ENCODE measurements around the gene LSS. TPM values are rescaled to one million over a fixed set of nuclear protein-coding genes. Genes with fewer than 3 reads are reported as not detected.

Gene LSS
- total RNA-seq, 1 experiment from 2014 or later = 45.5 TPM

DNA sequence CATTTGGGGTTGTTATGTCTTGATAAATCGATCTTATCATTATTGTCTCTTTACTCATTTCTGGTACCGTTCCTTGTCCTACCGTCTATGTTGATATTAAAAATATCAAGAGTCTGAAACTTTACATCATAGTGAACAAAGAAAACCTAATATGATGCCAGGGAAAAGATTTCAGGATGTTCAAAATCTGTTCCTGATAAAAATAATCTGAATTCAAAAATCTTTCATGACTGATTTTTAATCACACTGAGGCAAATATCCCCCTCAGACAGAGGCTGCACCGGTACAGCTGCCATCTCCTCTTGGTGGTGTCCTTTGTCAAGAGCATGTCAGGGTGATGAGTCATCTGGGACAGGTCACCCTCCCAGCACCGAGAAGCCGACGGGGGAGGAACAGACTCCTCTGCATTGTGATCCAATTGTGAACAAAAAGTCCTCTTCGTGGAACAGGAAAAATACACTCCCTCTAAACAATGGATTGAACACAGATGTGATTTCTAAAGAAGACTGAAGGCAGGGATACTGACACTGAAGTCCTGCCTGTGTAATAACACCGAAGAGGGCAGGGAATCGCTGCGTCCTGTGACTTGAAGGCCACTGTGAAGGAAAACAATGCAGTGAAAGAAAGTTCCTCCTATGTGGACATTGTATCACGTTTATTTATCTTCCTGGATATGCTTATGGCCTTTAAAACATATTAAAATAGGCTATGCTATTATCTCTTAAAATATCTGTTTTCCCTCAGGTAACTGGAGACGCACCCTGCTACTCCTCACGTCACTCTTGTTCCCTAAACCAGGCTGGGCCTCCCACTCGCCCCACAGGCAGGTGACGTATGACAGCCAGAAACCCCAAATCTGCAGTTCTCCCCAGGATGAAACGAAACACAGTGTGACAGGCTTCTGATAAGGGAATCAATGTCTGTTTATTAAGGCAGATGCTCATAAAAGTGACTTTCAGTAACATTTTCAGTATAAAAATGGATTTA is 40.1 kb downstream of the LSS start:
- intact Hi-C loops (cut with micrococcal nuclease) = no loop called here
- Mint-ChIP-seq H3K36me3 (ENCODE audit: insufficient read depth, unreplicated experiment) (peaks cover 11% of the 10 kb centered on the region), H3K9me3 (ENCODE audit: unreplicated experiment) (no peaks in the 10 kb centered on the region), H3K27ac (ENCODE audit: low read depth, unreplicated experiment) (peak overlapping the region; percentile 68), H3K4me3 (ENCODE audit: unreplicated experiment) (peak overlapping the region; percentile 28), H3K27me3 (ENCODE audit: insufficient read depth, unreplicated experiment) (no peaks in the 10 kb centered on the region), H3K4me1 (ENCODE audit: insufficient read depth, unreplicated experiment) (peaks cover 27% of the 10 kb centered on the region)
- no peak for TF ChIP-seq CTCF (IDR thresholded peaks at IDR 0.05; ENCODE audit: unreplicated experiment)
- BruUV-seq (replicated peaks) = no TSS peak
- ChIA-PET POLR2A (interaction anchor here (0.6 kb wide), 1 partner anchor 39 kb away, joined by 3 read pairs; no protein-coding TSS in a partner anchor), CTCF (interaction anchor here (0.9 kb wide), 1 partner anchor 218 kb away, joined by 3 read pairs; no protein-coding TSS in a partner anchor)
- peak; percentile 53 for DNase-seq (ENCODE audit: unreplicated experiment)

GRCh38 chr21:46187814-46188213 is 40.8 kb downstream of the LSS start:
- Mint-ChIP-seq H3K27ac (ENCODE audit: low read depth, unreplicated experiment) (peak overlapping the region; percentile 68), H3K4me1 (ENCODE audit: insufficient read depth, unreplicated experiment) (peaks cover 27% of the 10 kb centered on the region), H3K9me3 (ENCODE audit: unreplicated experiment) (no peaks in the 10 kb centered on the region), H3K27me3 (ENCODE audit: insufficient read depth, unreplicated experiment) (no peaks in the 10 kb centered on the region), H3K4me3 (ENCODE audit: unreplicated experiment) (no peak overlapping the region), H3K36me3 (ENCODE audit: insufficient read depth, unreplicated experiment) (peaks cover 11% of the 10 kb centered on the region)
- POLR2A ChIA-PET = interaction anchor here (0.6 kb wide), 1 partner anchor 40 kb away, joined by 3 read pairs; no protein-coding TSS in a partner anchor
- CTCF ChIA-PET = interaction anchor here (0.9 kb wide), 1 partner anchor 217 kb away, joined by 3 read pairs; no protein-coding TSS in a partner anchor
- intact Hi-C loops (cut with micrococcal nuclease) = no loop called here
- no TSS peak for BruUV-seq (replicated peaks)
- no peak for TF ChIP-seq CTCF (IDR thresholded peaks at IDR 0.05; ENCODE audit: unreplicated experiment)
- no peak for DNase-seq (ENCODE audit: unreplicated experiment)

GRCh38 chr21:46187261-46187660 is 41.3 kb downstream of the LSS start:
- intact Hi-C loops (cut with micrococcal nuclease) = no loop called here
- no TSS peak for BruUV-seq (replicated peaks)
- CTCF ChIA-PET = no interaction called here
- Mint-ChIP-seq H3K36me3 (ENCODE audit: insufficient read depth, unreplicated experiment) (peaks cover 11% of the 10 kb centered on the region), H3K4me3 (ENCODE audit: unreplicated experiment) (no peak overlapping the region), H3K27me3 (ENCODE audit: insufficient read depth, unreplicated experiment) (no peaks in the 10 kb centered on the region), H3K9me3 (ENCODE audit: unreplicated experiment) (no peaks in the 10 kb centered on the region), H3K4me1 (ENCODE audit: insufficient read depth, unreplicated experiment) (peaks cover 27% of the 10 kb centered on the region), H3K27ac (ENCODE audit: low read depth, unreplicated experiment) (no peak overlapping the region)
- POLR2A ChIA-PET = no interaction called here
- no peak for TF ChIP-seq CTCF (IDR thresholded peaks at IDR 0.05; ENCODE audit: unreplicated experiment)
- DNase-seq (ENCODE audit: unreplicated experiment) = no peak

GRCh38 chr21:46185716-46186115 is 42.9 kb downstream of the LSS start:
- ChIA-PET CTCF (interaction anchor here (1.3 kb wide), 1 partner anchor 43 kb away, joined by 7 read pairs; no protein-coding TSS in a partner anchor), POLR2A (interaction anchor here (0.6 to 0.8 kb wide), 2 partner anchors 33 to 211 kb away, joined by 3 read pairs; no protein-coding TSS in a partner anchor)
- H3K4me3 Mint-ChIP-seq (ENCODE audit: unreplicated experiment) = peak overlapping the region; percentile 89
- no peak for DNase-seq (ENCODE audit: unreplicated experiment)
- H3K27ac Mint-ChIP-seq (ENCODE audit: low read depth, unreplicated experiment) = peak overlapping the region; percentile 87
- no peak for TF ChIP-seq CTCF (IDR thresholded peaks at IDR 0.05; ENCODE audit: unreplicated experiment)
- BruUV-seq (replicated peaks) = no TSS peak
- H3K9me3 Mint-ChIP-seq (ENCODE audit: unreplicated experiment) = no peaks in the 10 kb centered on the region
- peaks cover 11% of the 10 kb centered on the region for H3K36me3 Mint-ChIP-seq (ENCODE audit: insufficient read depth, unreplicated experiment)
- intact Hi-C loops (cut with micrococcal nuclease) = no loop called here
- H3K4me1 Mint-ChIP-seq (ENCODE audit: insufficient read depth, unreplicated experiment) = peaks cover 20% of the 10 kb centered on the region
- no peaks in the 10 kb centered on the region for H3K27me3 Mint-ChIP-seq (ENCODE audit: insufficient read depth, unreplicated experiment)
